Adrenal gland (tissue), 12 donors: ENCODE data around the gene AOPEP. TPM values are rescaled to one million over a fixed set of nuclear protein-coding genes. Genes with fewer than 3 reads are reported as not detected.

Experiments used
- DNase-seq, 7 donors: peaks; one replicate each; pipeline ENCODE4 v3.0.0-alpha.2; 2019 to 2020
- H3K27ac ChIP-seq, 5 donors: fragments of 200-600 bp; sonication (generic) in 4 of 5; 1 replicate in 3 of 5; 2 replicates in 2 of 5; pipeline versions ENCODE4 v1.5.1 to v1.8.0; 2016 to 2020; ENCODE audit warnings: mild to moderate bottlenecking in 1 of 5
- H3K27me3 ChIP-seq: fragments of 200-600 bp; 2 replicates; pipeline ENCODE4 v1.8.0; 2021
- H3K36me3 ChIP-seq, 2 donors: fragments of 200-600 bp; replicated peaks in 1 of 2; 1 replicate in 1 of 2; 2 replicates in 1 of 2; pipeline versions ENCODE4 v1.5.1 to v1.8.0; 2018 to 2022
- H3K4me1 ChIP-seq, 2 donors: fragments of 200-600 bp; replicated peaks in 1 of 2; 1 replicate in 1 of 2; 2 replicates in 1 of 2; pipeline versions ENCODE4 v1.5.1 to v1.8.0; 2018 to 2021
- H3K4me3 ChIP-seq, 4 donors: fragments of 200-600 bp; sonication (generic) in 3 of 4; one replicate each; pipeline ENCODE4 v1.5.1; 2016 to 2018
- H3K9me3 ChIP-seq, 3 donors: fragments of 200-600 bp; sonication (generic) in 1 of 3; replicated peaks in 1 of 3; 1 replicate in 2 of 3; 2 replicates in 1 of 3; pipeline versions ENCODE4 v1.5.1 to v1.8.0; 2016 to 2021
- CTCF ChIP-seq, 6 experiments: fragments of 450-650 bp in 4 of 6; fragments of 200-600 bp in 2 of 6; sonication (generic) in 1 of 6; IDR thresholded peaks; 1 replicate in 5 of 6; 2 replicates in 1 of 6; pipeline versions ENCODE4 v1.5.1 to v1.8.0; 2016 to 2021; ENCODE audit warnings: antibody characterized with exemption in 6 of 6, mild to moderate bottlenecking in 2 of 6, moderate library complexity in 1 of 6
- POLR2A ChIP-seq, 2 donors: fragments of 450-650 bp; IDR thresholded peaks; one replicate each; pipeline ENCODE4 v1.6.1; 2017; ENCODE audit warnings: antibody characterized with exemption in 2 of 2, mild to moderate bottlenecking in 2 of 2, moderate library complexity in 1 of 2
- WGBS, 4 donors: extraction: QIAGEN DNeasy Blood & Tissue Kit in 2 of 4; methylation state at CpG; one replicate each; pipeline versions ENCODE4 v1.1.5 to v1.1.7; 2013 to 2017; 5-methylcytosine and 5-hydroxymethylcytosine counted together
- intact Hi-C, 2 donors: fragments of 100-400 bp; cut with DNase I; formaldehyde crosslinking; loops; one replicate each; pipeline versions ENCODE4 v1.14.1 to v1.15.0; 2022 to 2023
- polyA plus RNA-seq, 3 donors: library from polyadenylated mRNA; stranded (reverse); fragments of 200-250 nt in 2 of 3; fragments of 350-450 nt in 1 of 3; fragmentation: Illumina TruSeq in 1 of 3; extraction: RNeasy Lipid Tissue Mini Kit (QIAGEN cat#74804) in 1 of 3; gene quantifications; one replicate each; pipeline ENCODE4 v1.2.3, GENCODE V29; 2013 to 2014
- total RNA-seq, 9 donors: library from RNA; depleted of rRNA in 4 of 9; stranded (reverse); fragments of >200 nt in 4 of 9; fragments of 120-200 nt in 1 of 9; fragmentation: NEBNext Ultra II Directional in 1 of 9; extraction: Animal tissue kit (Norgen Biotek cat#: 25700) in 1 of 9; gene quantifications; one replicate each; pipeline versions ENCODE4 v1.1.0 to v1.2.4, GENCODE V29; 2013 to 2023
- donor health status: healthy with polysubstance abuse.
- donor health status: Bipolar disorder and iron deficiency.
- donor health status: DM: yes; HTN: yes; CAD: no.
- donor health status: DM: no; HTN: no; CAD: no.
- donor health status: DM: no; HTN: no; CAD: no.
- donor health status: DM: yes; HTN: yes; CAD: no.

The AOPEP gene
- total and polyA plus RNA-seq, 12 donors: 31.0 to 99.6 (median 71.0) TPM

- TF ChIP-seq CTCF (IDR thresholded peaks at IDR 0.05): no peak
- no peak for TF ChIP-seq POLR2A (IDR thresholded peaks at IDR 0.05)
- H3K9me3 ChIP-seq: no peaks in the 10 kb centered on the region
- H3K36me3 ChIP-seq: no peaks in the 10 kb centered on the region
- H3K27me3 ChIP-seq: no peaks in the 10 kb centered on the region
- no peak overlapping the region for H3K27ac ChIP-seq
- peak in 1 of 7 donors; percentile 14 for DNase-seq
- intact Hi-C loops: loop anchor here in 1 of 2 donors (5.0 kb wide), 1 partner anchor 97 kb away; no protein-coding TSS in a partner anchor
- no peak overlapping the region for H3K4me3 ChIP-seq
- H3K4me1 ChIP-seq: peaks cover 0 to 8% of the 10 kb centered on the region in 2 donors
- WGBS, 4 donors: 75 to 85% (median 79%) methylated on average over 2 of the region's 2 CpGs
Measured at GRCh38 chr9:94779031-94779430, 52.5 kb downstream of the AOPEP start.

DNA sequence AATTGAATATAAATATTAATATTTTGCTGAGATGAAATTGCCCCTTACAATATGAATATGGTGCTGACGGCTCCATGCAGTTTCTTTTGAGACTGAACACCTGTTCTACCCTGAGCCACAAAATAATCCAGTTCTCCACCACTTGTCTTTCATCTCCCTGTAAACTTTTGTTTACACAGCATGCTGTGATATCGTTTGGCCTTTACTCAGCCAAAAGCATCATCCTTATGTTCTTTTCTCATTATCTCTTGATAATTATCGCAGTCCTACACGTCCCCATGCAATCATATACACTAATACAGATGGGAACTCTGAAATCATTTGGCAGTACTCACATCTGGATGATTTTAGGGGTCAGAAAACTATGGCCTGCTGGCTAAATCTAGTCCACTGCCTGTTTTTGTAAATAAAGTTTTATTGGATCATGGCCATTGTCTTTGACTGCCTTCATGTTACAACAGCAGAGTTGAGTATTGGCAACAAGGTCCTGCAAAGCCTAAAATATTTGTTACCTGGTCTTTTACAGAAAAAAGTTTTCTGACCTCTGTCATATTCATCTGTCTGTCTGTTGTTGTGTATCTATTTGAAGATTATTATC, 53.3 kb downstream of the AOPEP start:
- Histone ChIP-seq H3K36me3 (no peaks in the 10 kb centered on the region), H3K9me3 (no peaks in the 10 kb centered on the region), H3K4me1 (peaks cover 0 to 8% of the 10 kb centered on the region in 2 donors), H3K4me3 (no peak overlapping the region), H3K27me3 (no peaks in the 10 kb centered on the region), H3K27ac (peak overlapping the region in 1 of 5 donors; percentile 69)
- TF ChIP-seq POLR2A (IDR thresholded peaks at IDR 0.05): no peak
- TF ChIP-seq CTCF (IDR thresholded peaks at IDR 0.05): no peak
- 91 to 94% (median 93%) methylated on average over 4 of the region's 4 CpGs for WGBS, 4 donors
- DNase-seq: no peak
- intact Hi-C loops: loop anchor here (5.0 to 10.0 kb wide), 3 partner anchors 97 to 343 kb away; no protein-coding TSS in a partner anchor

DNA sequence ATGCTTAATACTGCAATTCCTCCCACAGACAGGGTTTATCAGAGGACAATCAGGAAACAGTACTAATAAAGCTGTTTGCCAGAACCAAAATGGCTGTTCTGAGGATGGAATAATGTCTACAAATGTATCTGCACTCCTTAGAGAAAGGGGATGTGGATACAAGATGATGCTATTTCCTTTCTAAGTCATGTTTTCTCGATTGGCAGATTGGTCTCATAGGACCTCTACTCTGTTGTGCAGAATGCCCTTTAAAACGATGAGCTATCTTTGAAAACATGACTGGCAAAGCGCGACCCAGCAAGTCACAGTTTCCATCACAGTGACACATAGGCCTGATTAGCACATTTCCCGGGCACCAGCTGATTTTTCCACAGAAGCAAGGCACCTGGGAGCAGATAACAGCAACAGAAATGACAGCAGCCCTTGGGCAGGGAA, 54.0 kb downstream of the AOPEP start:
- Histone ChIP-seq H3K4me3 (no peak overlapping the region), H3K27me3 (no peaks in the 10 kb centered on the region), H3K9me3 (no peaks in the 10 kb centered on the region), H3K27ac (peak overlapping the region in 2 of 5 donors; percentile 24 to 69), H3K4me1 (peaks cover 0 to 8% of the 10 kb centered on the region in 2 donors), H3K36me3 (no peaks in the 10 kb centered on the region)
- DNase-seq: peak in 6 of 7 donors; percentile 35 to 84 (median 44)
- TF ChIP-seq CTCF (IDR thresholded peaks at IDR 0.05) (no peak), POLR2A (IDR thresholded peaks at IDR 0.05) (no peak)
- intact Hi-C loops: loop anchor here (5.0 to 10.0 kb wide), 2 partner anchors 224 to 342 kb away; no protein-coding TSS in a partner anchor
- WGBS, 4 donors: 74 to 97% (median 75%) methylated on average over 5 of the region's 5 CpGs

- no peaks in the 10 kb centered on the region for H3K27me3 ChIP-seq
- H3K27ac ChIP-seq: peak overlapping the region in 1 of 5 donors; percentile 46
- no peaks in the 10 kb centered on the region for H3K36me3 ChIP-seq
- TF ChIP-seq CTCF (IDR thresholded peaks at IDR 0.05): no peak
- no peak for TF ChIP-seq POLR2A (IDR thresholded peaks at IDR 0.05)
- intact Hi-C loops: loop anchor here (5.0 to 10.0 kb wide), 2 partner anchors 222 to 340 kb away; no protein-coding TSS in a partner anchor
- DNase-seq: no peak
- no peak overlapping the region for H3K4me3 ChIP-seq
- H3K9me3 ChIP-seq: no peaks in the 10 kb centered on the region
- H3K4me1 ChIP-seq: peaks cover 0 to 8% of the 10 kb centered on the region in 2 donors
- WGBS, 4 donors: 76 to 78% (median 78%) methylated on average over 6 of the region's 6 CpGs
Measured at GRCh38 chr9:94782355-94783101, 56.0 kb downstream of the AOPEP start.
